ENCODE data around the gene USP14. TPM values are rescaled to one million over a fixed set of nuclear protein-coding genes. Genes with fewer than 3 reads are reported as not detected.
A peak's percentile ranks its signal among the peaks of the same experiment; 100 is the strongest.

The USP14 gene
- total RNA-seq, 2 experiments from 2014 or later: 21.3 to 88.3 TPM

- intact Hi-C loops (cut with micrococcal nuclease; ENCODE audit: unreplicated experiment): loop anchor here (1.0 kb wide), 1 partner anchor 109 kb away; the partner anchor contains the start of gene THOC1
- CTCF ChIA-PET (ENCODE audit: unreplicated experiment): no interaction called here
- H2AFZ ChIP-seq (ENCODE audit: low read length): no peak overlapping the region
Observed at GRCh38 chr18:159037-159652, 788 bp downstream of the USP14 start.

GRCh38 chr18:159933-160332 is 1.6 kb downstream of the USP14 start:
- peak overlapping the region; percentile 93 for H3K4me2 ChIP-seq (ENCODE audit: low read length)
- H3K79me2 ChIP-seq (ENCODE audit: insufficient read depth, low read depth, low read length): peaks cover 66% of the 10 kb centered on the region
- intact Hi-C loops (cut with micrococcal nuclease; ENCODE audit: unreplicated experiment): loop anchor here (1.0 kb wide), 1 partner anchor 108 kb away; the partner anchor contains the start of gene THOC1
- no peaks in the 10 kb centered on the region for H3K9me2 ChIP-seq (ENCODE audit: insufficient read depth, low read length)
- no peak for DNase-seq (ENCODE audit: low spot score)
- peaks cover 30% of the 10 kb centered on the region for H3K4me1 ChIP-seq (ENCODE audit: insufficient read depth, low read length, poor library complexity, severe bottlenecking)
- ChIA-PET POLR2A (interaction anchor here (0.6 to 1.2 kb wide), 2 partner anchors 19 to 81 kb away, joined by 3 read pairs; no protein-coding TSS in a partner anchor), CTCF (ENCODE audit: unreplicated experiment) (no interaction called here)
- H3K9me3 ChIP-seq (ENCODE audit: low read length): no peaks in the 10 kb centered on the region
- H3K4me3 ChIP-seq (ENCODE audit: low read depth, low read length, poor library complexity, severe bottlenecking): peak overlapping the region; percentile 94
- peaks cover 10% of the 10 kb centered on the region; the same call in 1 of the 2 replicates for H4K20me1 ChIP-seq (ENCODE audit: insufficient read depth, low read length)
- TF ChIP-seq CTCF (conservative IDR thresholded peaks at IDR 0.05; ENCODE audit: low read length) (no peak), EZH2phosphoT487 (IDR thresholded peaks at IDR 0.05; ENCODE audit: borderline replicate concordance, low read depth, low read length) (no peak)
- H2AFZ ChIP-seq (ENCODE audit: low read length): no peak overlapping the region
- H3K36me3 ChIP-seq (ENCODE audit: insufficient read depth, low read length): peaks cover 42% of the 10 kb centered on the region
- no TSS peak for BruUV-seq (replicated peaks)
- H3K27ac ChIP-seq (ENCODE audit: low read depth, low read length, poor library complexity, severe bottlenecking): peak overlapping the region; percentile 60

More at GRCh38 chr18:159037-159652, 788 bp downstream of the USP14 start:
- peaks cover 58% of the 10 kb centered on the region for H3K79me2 ChIP-seq (ENCODE audit: insufficient read depth, low read depth, low read length)
- peak overlapping the region; percentile 60 for H3K27ac ChIP-seq (ENCODE audit: low read depth, low read length, poor library complexity, severe bottlenecking)
- H3K4me2 ChIP-seq (ENCODE audit: low read length): peak overlapping the region; percentile 93
- peaks cover 30% of the 10 kb centered on the region for H3K4me1 ChIP-seq (ENCODE audit: insufficient read depth, low read length, poor library complexity, severe bottlenecking)
- H4K20me1 ChIP-seq (ENCODE audit: insufficient read depth, low read length): peaks cover 10% of the 10 kb centered on the region; the same call in 1 of the 2 replicates
- TF ChIP-seq EZH2phosphoT487 (IDR thresholded peaks at IDR 0.05; ENCODE audit: borderline replicate concordance, low read depth, low read length) (no peak), CTCF (conservative IDR thresholded peaks at IDR 0.05; ENCODE audit: low read length) (no peak)
- H3K9me3 ChIP-seq (ENCODE audit: low read length): no peaks in the 10 kb centered on the region
- peak; percentile 20 for DNase-seq (ENCODE audit: low spot score)
- H3K36me3 ChIP-seq (ENCODE audit: insufficient read depth, low read length): peaks cover 34% of the 10 kb centered on the region
- BruUV-seq (replicated peaks): no TSS peak
- POLR2A ChIA-PET: interaction anchor here (1.2 to 2.1 kb wide), 2 partner anchors 19 to 108 kb away, joined by 3 to 8 read pairs; partner anchors contain the start of gene THOC1
- no peaks in the 10 kb centered on the region for H3K9me2 ChIP-seq (ENCODE audit: insufficient read depth, low read length)
- H3K4me3 ChIP-seq (ENCODE audit: low read depth, low read length, poor library complexity, severe bottlenecking): peak overlapping the region; percentile 94

Measured in OCI-LY7 (cell line).